ENCODE data around the gene SORD.
"Not testable (repeated sequence)": the region's sequence is repeated elsewhere in the genome, so short reads cannot be mapped to it uniquely, and the experiment has no call there.

The SORD gene

DNA sequence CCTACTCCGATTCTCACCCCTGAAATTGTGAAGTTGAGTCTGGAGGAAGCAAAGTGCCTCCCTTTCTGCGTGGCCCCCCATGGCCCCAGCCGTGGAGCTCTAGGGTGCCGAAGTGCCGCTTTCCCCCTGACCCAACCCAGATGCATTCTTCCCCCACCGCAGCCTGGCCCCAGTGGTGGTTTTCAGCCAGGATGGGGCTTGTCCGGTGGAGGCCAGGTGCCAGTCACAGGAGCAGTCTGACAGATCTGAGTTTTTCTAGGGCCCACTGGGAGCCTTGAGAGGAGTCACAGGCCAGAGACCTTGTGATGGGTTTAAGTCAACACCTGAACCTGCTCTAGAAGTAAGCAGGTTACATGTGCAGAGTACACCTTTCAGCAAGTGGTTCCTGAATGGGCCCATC lies 39.3 kb downstream of the SORD start:
- not testable (repeated sequence) for DNase-seq (ENCODE audit: low read depth)

DNA sequence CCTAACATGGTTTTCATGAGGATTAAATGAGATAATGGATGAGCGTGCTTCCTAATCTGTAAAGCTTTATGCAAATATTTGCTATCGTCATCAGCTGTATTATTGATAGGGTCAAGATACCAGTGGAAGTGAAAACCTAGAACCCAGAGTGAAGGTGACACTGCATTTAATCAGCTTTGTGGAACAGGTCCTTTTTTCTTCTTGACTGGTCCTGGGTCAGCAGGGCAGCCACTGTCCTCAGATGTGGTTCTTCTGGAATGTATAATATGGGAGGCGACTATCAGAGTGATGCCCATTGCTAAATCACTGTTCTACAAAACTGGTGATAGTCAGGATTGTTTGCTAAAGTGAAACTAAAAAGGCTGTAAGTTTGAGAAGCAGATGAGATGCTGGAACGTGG lies 41.4 kb downstream of the SORD start:
- peak; percentile 9 for DNase-seq (ENCODE audit: low read depth)

GRCh38 chr15:45069942-45070360 lies 47.0 kb downstream of the SORD start:
- DNase-seq (ENCODE audit: low read depth) = not testable (repeated sequence)

- not testable (repeated sequence) for DNase-seq (ENCODE audit: low read depth)
These were observed 50.6 kb downstream of the SORD start for GRCh38 chr15:45073602-45074001.

GRCh38 chr15:45075440-45076320 lies 52.7 kb downstream of the SORD start:
- not testable (repeated sequence) for DNase-seq (ENCODE audit: low read depth)

- not testable (repeated sequence) for DNase-seq (ENCODE audit: low read depth)
These were observed 54.4 kb downstream of the SORD start for GRCh38 chr15:45077391-45077790.

DNA sequence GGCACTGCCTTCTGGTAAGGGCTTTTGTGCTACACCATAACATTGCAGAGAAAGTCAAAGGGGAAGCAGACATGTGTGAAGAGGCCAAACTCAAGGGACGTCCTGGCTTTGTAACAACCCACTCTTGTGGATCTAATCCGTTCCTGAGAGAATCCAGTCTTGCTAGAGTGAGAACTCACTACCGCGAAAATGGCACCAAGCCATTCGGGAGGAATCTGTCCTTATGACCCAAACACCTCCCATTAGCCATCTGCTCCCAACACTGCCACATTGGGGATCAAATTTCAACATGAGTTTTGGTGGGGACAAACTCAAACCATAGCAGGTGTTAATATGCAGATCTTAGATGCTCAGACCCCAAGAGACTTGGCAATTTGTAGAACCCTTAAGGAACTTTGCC lies 56.2 kb downstream of the SORD start:
- DNase-seq (ENCODE audit: low read depth) = not testable (repeated sequence)

DNA sequence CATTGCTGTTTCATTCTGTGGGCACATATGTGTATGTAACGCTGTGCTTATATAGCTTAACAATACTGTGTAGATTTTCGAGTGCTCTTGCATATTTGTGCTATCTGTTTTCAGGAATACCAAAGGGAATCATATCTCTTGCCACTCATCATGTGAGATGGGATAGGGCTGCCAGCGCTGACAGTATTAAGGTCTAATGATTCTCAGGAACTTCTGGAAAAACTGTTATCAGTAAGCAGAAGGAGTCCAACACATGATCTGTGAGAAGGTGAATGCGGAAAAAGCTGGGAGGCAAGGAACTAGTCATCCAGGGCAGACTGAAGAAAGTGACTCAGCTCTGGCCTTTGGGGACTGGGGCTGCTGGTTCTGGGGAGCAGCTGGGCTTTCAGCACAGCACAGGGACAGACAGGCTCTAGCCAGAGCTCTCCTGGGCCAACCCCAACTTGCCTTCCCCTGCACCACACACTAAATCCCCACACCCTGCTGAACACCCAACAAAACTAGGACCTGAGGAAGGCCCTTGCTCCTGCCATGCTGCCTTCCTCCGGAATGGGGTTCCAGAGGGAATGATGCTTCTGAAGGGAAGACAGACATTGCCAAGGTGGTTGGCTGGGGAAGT lies 56.7 kb downstream of the SORD start:
- DNase-seq (ENCODE audit: low read depth) = not testable (repeated sequence)

DNA sequence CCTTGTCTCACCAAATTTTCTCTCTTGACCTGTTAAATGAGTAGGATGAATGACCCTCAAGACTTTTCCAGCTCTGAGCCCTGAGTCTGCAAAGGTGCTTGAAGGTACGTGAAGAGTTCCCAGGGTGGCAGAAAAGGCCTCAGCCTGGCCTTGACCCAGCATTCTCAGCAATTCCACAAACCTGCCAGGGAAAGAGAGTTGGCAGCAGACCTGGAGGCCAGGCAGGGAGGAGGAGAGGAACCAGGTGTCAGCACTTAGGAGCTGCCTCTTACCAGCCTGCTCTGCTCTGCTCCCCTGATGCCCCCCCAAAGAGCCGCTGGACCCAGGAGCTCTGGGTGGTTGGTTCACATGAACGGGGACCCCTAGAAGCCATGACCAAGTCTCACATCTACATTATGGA lies 57.6 kb downstream of the SORD start:
- not testable (repeated sequence) for DNase-seq (ENCODE audit: low read depth)

DNA sequence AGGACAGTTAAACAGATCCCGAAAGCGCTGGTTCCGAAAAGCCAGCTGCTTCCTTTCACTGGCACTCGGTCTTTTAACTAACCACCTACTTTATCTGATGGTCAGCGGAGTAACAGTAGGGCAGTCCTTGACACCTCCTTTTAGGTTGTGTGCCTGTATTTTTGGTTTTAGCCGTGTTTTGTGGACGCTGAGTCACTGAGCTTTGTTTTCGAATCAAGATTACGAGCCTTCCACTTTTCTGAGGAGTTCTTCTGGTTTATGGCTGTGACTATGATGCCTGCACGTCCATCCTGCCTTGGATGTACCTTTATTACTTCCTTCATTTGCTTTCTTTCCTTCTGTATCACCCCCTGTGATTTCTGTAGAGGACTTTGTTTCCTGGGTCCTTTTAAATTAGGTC lies 59.4 kb downstream of the SORD start:
- not testable (repeated sequence) for DNase-seq (ENCODE audit: low read depth)

DNA sequence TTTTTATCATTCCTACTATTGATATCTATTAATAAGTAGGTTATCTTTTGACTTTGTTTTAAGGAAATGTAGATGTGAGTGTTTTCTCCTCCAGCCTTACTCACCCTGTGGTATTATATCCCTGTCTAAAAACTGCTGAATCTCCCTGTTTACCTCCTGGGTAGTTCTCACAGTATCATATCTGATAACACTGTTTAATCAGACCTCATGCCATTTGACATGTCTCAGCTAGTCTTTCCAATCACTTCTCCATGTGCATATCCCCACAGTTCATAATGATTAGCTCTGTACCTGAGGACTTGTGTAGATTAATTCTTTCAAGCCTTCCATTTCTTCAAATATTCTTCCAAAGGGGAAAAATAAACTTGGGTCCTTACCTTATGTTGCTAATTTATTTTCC lies 60.2 kb downstream of the SORD start:
- no peak for DNase-seq (ENCODE audit: low read depth)

GRCh38 chr15:45084163-45084562 lies 61.2 kb downstream of the SORD start:
- DNase-seq (ENCODE audit: low read depth) = no peak

DNA sequence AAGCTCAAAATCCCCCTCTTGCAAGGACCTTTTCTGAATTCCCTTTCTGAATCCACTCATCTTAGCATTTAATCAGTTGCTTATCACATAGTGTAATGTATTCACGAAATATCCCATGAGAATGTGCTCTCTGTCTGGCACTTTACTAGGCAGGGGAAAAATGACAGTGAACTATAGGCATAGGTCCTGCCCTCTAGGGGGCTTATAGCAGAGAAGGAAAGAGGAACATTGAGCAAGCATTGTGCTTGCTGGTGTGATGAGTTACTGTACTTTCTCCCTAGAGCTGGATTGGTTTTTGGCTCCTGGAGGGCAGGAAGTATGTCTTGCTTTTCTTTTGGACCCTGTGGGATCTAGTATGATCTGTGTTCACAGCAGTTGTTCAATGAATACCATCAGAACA lies 64.5 kb downstream of the SORD start:
- DNase-seq (ENCODE audit: low read depth) = no peak

DNA sequence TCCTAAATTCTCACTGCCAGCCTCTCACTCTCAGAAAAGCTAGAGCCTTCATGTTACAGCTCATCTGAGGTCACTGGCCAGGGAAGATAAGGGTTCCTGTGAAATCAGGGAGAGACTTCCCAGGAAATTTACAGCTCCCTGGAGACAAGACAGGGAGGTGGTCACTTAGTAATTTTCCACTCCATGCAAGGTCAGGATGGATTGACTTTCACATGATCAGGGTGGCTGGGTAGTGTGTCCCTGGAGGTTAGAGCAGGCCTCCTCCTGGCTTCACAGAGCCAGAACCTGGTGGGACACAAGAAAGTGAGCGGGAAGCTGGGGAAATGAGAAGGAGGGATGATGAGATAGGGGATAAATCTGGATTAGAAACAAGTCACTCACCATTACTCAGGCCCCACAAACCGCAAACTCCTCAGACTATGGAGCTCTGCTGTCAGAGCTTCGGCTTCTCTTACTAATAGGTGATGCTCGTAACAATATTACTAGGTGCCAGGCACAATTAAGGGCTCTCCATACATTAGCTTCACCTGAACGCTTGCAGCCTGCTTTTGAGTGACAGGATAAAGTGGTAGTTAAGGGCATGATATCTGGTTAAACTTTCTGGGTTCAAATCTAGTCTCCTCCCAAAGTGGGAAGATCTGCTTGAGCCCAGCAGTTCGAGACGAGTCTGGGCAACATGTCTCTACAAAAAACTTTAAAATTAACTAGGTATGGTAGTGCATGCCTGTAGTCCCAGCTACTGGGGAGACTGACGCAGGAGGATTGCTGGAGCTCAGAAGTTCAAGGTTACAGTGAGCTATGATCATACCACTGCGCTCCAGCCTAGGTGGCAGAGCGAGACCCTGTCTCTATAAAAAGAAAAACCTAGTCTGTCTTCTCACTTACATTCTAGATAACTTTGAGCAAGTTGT lies 66.1 kb downstream of the SORD start:
- peak; percentile 70 for DNase-seq (ENCODE audit: low read depth)

- DNase-seq (ENCODE audit: low read depth) = no peak
These were observed 66.8 kb downstream of the SORD start for GRCh38 chr15:45089712-45090373.

DNA sequence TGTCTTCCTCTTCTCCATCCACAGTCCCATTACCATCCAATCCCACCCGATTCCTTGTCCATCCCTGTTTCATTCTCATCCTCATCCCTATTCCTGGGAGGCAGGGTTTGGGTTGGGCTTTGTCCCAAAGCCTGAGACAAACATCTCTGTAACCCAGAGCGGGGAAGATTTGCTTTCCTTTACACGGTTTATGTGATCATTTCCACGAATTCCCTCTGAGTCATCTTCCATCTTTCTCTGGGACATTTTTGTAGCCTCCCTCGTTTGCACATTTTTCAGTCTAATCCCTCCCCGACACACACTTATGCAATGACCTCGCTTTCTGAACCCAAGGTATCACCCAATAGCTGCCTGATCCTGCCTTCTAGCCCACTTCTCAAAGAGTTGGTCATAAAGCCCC lies 68.2 kb downstream of the SORD start:
- DNase-seq (ENCODE audit: low read depth) = peak; percentile 23

DNA sequence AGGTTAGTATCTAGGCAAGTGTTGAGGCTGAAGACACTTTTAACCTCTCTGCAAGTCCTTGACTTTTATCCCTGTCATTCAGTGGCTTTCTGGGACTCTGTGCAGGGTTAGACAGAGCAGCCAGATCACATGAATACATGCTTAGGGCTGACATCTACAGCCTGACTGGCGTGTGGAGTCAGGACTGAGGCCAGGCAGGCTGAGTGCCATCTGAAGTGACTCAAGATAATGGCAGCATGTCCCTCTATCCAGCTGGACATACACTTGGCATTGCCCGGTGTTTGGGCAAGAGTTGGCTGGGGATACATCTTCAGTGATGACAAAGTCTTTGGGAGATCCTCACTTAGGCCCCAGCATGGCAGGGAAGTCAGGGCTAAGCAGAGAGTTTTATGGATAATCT lies 68.6 kb downstream of the SORD start:
- no peak for DNase-seq (ENCODE audit: low read depth)

DNA sequence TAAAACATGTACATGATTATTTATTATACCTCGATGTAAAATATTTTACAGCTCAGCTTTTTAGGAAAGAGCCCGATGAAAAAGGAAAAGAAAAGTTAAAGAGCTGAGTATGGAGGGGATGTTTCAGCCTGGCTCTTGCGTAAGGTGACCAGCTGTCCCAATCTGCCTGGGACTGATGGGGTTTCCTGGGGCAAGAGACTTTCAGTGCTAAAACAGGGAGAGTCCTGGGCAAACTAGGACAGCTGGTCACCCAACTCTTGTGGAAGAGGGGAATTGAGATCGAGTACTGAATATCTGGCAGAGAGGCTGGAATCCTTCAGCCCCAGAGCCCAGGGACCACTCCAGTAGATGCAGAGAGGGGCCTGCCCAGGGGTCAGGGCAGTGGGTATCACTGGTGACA lies 70.0 kb downstream of the SORD start:
- no peak for DNase-seq (ENCODE audit: low read depth)

DNA sequence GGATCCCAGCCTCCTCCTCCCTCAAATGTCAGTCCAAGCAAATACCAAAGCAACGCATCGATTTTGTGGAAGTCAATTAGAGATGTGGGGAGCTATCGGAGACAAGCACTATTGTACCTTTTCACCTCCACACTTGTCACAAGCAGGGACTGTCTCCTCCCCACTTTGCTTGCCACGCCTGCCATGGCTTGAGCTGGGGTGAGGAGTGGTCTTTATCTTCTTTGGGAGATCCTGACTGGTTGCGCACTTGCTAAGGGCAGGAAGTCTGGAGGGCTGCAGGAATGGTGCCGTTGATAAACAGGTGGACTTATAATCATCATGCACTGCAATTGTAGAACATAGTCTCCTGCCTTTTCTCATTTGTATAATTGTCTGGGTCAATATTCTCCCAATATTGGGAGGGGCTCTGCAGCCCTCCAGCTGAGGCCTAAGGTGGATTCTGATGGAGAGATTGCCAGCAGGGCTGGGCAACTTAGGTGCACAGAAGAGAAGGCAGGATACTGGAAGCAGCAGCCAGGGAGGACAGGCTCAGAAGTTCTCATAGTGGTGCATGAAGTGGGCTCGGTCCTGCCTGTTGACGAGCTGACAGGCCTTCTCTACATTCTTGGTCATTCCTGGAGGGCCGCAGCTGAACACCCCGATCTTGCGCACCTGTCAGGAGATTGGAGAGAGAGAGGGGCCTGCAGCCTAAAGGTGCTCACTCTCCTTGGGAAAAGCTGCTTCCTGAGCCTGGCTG lies 70.8 kb downstream of the SORD start:
- DNase-seq (ENCODE audit: low read depth) = no peak

GRCh38 chr15:45094358-45094730 lies 71.3 kb downstream of the SORD start:
- peak; percentile 21 for DNase-seq (ENCODE audit: low read depth)

- no peak for DNase-seq (ENCODE audit: low read depth)
These were observed 72.7 kb downstream of the SORD start for GRCh38 chr15:45095661-45096060.
